ENCODE data around the gene APH1A. TPM values are rescaled to one million over a fixed set of nuclear protein-coding genes. Genes with fewer than 3 reads are reported as not detected.

Gene APH1A
- total RNA-seq, 1 experiment from 2014 or later = 109 TPM

DNA sequence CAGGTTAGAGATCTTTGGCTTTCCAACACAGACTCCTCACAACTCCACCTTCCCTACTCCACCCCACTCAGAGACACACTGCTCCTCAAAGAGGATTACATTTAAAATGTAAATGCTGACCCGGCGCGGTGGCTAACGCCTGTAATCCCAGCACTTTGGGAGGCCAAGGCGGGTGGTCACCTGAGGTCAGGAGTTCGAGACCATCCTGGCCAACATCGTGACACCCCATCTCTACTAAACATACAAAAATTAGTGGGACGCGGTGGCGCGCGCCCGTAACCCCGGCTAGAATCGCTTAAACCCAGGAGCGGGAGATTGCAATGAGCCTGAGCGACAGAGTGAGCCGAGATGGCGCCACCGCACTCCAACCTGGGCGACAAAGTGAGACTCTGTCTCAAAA lies 31.1 kb downstream of the APH1A start:
- CTCF ChIA-PET = no interaction called here

More for the DNA sequence above, 31.1 kb downstream of the APH1A start:
- no peak for TF ChIP-seq POLR2AphosphoS5 (IDR thresholded peaks at IDR 0.05; ENCODE audit: low read depth, low read length)
- TF ChIP-seq EZH2 (IDR thresholded peaks at IDR 0.05) = no peak
- no peak for TF ChIP-seq CEBPB (IDR thresholded peaks at IDR 0.05; ENCODE audit: low read depth)
- TF ChIP-seq CBX3 (IDR thresholded peaks at IDR 0.05; ENCODE audit: low read depth) = no peak
- TF ChIP-seq EZH2phosphoT487 (IDR thresholded peaks at IDR 0.05; ENCODE audit: borderline replicate concordance) = no peak
- TF ChIP-seq ELF1 (IDR thresholded peaks at IDR 0.05; ENCODE audit: borderline replicate concordance, low read depth) = no peak
- no peak for TF ChIP-seq YY1 (IDR thresholded peaks at IDR 0.05; ENCODE audit: extremely low read depth, insufficient replicate concordance, low read depth, low read length)
- TF ChIP-seq TCF7L2 (IDR thresholded peaks at IDR 0.05; ENCODE audit: borderline replicate concordance, extremely low read depth, insufficient read depth, insufficient read length) = no peak
- TF ChIP-seq POLR2A (IDR thresholded peaks at IDR 0.05; ENCODE audit: borderline replicate concordance, extremely low read depth, insufficient read depth, insufficient read length) = no peak
- TF ChIP-seq, protein P1, sequence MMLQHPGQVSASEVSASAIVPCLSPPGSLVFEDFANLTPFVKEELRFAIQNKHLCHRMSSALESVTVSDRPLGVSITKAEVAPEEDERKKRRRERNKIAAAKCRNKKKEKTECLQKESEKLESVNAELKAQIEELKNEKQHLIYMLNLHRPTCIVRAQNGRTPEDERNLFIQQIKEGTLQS (IDR thresholded peaks at IDR 0.05) = no peak
- TF ChIP-seq, protein P2, sequence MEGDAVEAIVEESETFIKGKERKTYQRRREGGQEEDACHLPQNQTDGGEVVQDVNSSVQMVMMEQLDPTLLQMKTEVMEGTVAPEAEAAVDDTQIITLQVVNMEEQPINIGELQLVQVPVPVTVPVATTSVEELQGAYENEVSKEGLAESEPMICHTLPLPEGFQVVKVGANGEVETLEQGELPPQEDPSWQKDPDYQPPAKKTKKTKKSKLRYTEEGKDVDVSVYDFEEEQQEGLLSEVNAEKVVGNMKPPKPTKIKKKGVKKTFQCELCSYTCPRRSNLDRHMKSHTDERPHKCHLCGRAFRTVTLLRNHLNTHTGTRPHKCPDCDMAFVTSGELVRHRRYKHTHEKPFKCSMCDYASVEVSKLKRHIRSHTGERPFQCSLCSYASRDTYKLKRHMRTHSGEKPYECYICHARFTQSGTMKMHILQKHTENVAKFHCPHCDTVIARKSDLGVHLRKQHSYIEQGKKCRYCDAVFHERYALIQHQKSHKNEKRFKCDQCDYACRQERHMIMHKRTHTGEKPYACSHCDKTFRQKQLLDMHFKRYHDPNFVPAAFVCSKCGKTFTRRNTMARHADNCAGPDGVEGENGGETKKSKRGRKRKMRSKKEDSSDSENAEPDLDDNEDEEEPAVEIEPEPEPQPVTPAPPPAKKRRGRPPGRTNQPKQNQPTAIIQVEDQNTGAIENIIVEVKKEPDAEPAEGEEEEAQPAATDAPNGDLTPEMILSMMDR (IDR thresholded peaks at IDR 0.05 in 2 of 3, conservative IDR thresholded peaks at IDR 0.05 in 1 of 3; ENCODE audit: borderline replicate concordance in 1 of 3, insufficient read depth in 1 of 3, low read depth in 2 of 3, low read length in 2 of 3) = no peak
- TF ChIP-seq SP1 (IDR thresholded peaks at IDR 0.05; ENCODE audit: low read depth) = no peak
- TF ChIP-seq, protein P3, sequence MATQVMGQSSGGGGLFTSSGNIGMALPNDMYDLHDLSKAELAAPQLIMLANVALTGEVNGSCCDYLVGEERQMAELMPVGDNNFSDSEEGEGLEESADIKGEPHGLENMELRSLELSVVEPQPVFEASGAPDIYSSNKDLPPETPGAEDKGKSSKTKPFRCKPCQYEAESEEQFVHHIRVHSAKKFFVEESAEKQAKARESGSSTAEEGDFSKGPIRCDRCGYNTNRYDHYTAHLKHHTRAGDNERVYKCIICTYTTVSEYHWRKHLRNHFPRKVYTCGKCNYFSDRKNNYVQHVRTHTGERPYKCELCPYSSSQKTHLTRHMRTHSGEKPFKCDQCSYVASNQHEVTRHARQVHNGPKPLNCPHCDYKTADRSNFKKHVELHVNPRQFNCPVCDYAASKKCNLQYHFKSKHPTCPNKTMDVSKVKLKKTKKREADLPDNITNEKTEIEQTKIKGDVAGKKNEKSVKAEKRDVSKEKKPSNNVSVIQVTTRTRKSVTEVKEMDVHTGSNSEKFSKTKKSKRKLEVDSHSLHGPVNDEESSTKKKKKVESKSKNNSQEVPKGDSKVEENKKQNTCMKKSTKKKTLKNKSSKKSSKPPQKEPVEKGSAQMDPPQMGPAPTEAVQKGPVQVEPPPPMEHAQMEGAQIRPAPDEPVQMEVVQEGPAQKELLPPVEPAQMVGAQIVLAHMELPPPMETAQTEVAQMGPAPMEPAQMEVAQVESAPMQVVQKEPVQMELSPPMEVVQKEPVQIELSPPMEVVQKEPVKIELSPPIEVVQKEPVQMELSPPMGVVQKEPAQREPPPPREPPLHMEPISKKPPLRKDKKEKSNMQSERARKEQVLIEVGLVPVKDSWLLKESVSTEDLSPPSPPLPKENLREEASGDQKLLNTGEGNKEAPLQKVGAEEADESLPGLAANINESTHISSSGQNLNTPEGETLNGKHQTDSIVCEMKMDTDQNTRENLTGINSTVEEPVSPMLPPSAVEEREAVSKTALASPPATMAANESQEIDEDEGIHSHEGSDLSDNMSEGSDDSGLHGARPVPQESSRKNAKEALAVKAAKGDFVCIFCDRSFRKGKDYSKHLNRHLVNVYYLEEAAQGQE (IDR thresholded peaks at IDR 0.05; ENCODE audit: low read depth) = no peak
- TF ChIP-seq SRF (IDR thresholded peaks at IDR 0.05; ENCODE audit: low read depth) = no peak
- TF ChIP-seq, protein P4, sequence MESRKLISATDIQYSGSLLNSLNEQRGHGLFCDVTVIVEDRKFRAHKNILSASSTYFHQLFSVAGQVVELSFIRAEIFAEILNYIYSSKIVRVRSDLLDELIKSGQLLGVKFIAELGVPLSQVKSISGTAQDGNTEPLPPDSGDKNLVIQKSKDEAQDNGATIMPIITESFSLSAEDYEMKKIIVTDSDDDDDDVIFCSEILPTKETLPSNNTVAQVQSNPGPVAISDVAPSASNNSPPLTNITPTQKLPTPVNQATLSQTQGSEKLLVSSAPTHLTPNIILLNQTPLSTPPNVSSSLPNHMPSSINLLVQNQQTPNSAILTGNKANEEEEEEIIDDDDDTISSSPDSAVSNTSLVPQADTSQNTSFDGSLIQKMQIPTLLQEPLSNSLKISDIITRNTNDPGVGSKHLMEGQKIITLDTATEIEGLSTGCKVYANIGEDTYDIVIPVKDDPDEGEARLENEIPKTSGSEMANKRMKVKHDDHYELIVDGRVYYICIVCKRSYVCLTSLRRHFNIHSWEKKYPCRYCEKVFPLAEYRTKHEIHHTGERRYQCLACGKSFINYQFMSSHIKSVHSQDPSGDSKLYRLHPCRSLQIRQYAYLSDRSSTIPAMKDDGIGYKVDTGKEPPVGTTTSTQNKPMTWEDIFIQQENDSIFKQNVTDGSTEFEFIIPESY (IDR thresholded peaks at IDR 0.05; ENCODE audit: extremely low read depth, insufficient replicate concordance, low read length) = no peak
- no peak for TF ChIP-seq RAD21 (IDR thresholded peaks at IDR 0.05; ENCODE audit: low read depth)
- no peak for TF ChIP-seq SIN3A (IDR thresholded peaks at IDR 0.05; ENCODE audit: low read depth)
- no peak for TF ChIP-seq FOSL1 (IDR thresholded peaks at IDR 0.05; ENCODE audit: low read depth)
- ATAC-seq (no peak), DNase-seq (ENCODE audit: low read depth, low spot score) (no peak)
- Histone ChIP-seq H3K27ac (ENCODE audit: low read depth, low read length) (no peak overlapping the region), H3K27me3 (ENCODE audit: insufficient read depth, low read length) (no peaks in the 10 kb centered on the region), H3K4me3 (replicated peaks in 1 of 2; ENCODE audit: low read depth in 1 of 2, low read length in 2 of 2) (no peak overlapping the region), H3K4me2 (ENCODE audit: low read length) (no peak overlapping the region), H3K9me2 (ENCODE audit: insufficient read depth) (no peaks in the 10 kb centered on the region), H3K79me2 (ENCODE audit: insufficient read depth, low read length) (peaks cover 32% of the 10 kb centered on the region), H3K36me3 (ENCODE audit: control insufficient read depth in 1 of 2, insufficient read depth in 2 of 2, low read length in 2 of 2) (no peaks in the 10 kb centered on the region), H4K20me1 (ENCODE audit: insufficient read depth) (no peaks in the 10 kb centered on the region), H3K9ac (ENCODE audit: low read length) (no peak overlapping the region), H2AFZ (ENCODE audit: low read depth, low read length, poor library complexity, severe bottlenecking) (no peak overlapping the region), H3K4me1 (ENCODE audit: control insufficient read depth in 1 of 2, insufficient read depth in 2 of 2, low read length in 2 of 2) (peaks cover 11 to 21% of the 10 kb centered on the region in 2 experiments; a peak in 3 of 4 replicates), H3K9me3 (ENCODE audit: control insufficient read depth in 1 of 2, insufficient read depth in 1 of 2, low read depth in 1 of 2, low read length in 2 of 2) (no peaks in the 10 kb centered on the region)
- no TSS peak for BruUV-seq (replicated peaks)
- intact Hi-C loops (cut with micrococcal nuclease) = no loop called here
- ChIA-PET POLR2A (no interaction called here), RAD21 (ENCODE audit: low non-redundant PET in 1 of 2, low total read pairs in 2 of 2, uncharacterized antibody in 2 of 2, unreplicated experiment in 2 of 2) (no interaction called here)
